Activated CD4-positive, alpha-beta T cell treated with anti-CD3 and anti-CD28 coated beads, Interleukin-2, amount 10 ng/mL, durations not matched to agents 7 days and 5 days (primary cell): ENCODE results near the gene XYLT2. TPM values are rescaled to one million over a fixed set of nuclear protein-coding genes. Genes with fewer than 3 reads are reported as not detected.
"Not testable (repeated sequence)": the region's sequence is repeated elsewhere in the genome, so short reads cannot be mapped to it uniquely, and the experiment has no call there.

Experiments
- CTCF ChIA-PET: fragments of 350-600 bp; sonication (Branson Sonifier 250); formaldehyde crosslinking; loops from one replicate; lab custom pipeline; 2021; ENCODE audit warnings: antibody characterized with exemption; lab: Charles Lee
- POLR2A ChIA-PET: fragments of 350-600 bp; sonication (Branson Sonifier 250); formaldehyde crosslinking; loops from one replicate; lab custom pipeline; 2021; ENCODE audit warnings: antibody characterized with exemption; lab: Charles Lee
- DNase-seq: peaks from one replicate; pipeline ENCODE4 v3.0.0-alpha.2; 2020
- H3K27ac Mint-ChIP-seq: one replicate; pipeline ENCODE4 v1.8.0; 2021; ENCODE audit warnings: mild to moderate bottlenecking, moderate library complexity, mixed read lengths
- H3K27me3 Mint-ChIP-seq: one replicate; pipeline ENCODE4 v1.8.0; 2021; ENCODE audit warnings: mixed read lengths
- H3K36me3 Mint-ChIP-seq: one replicate; pipeline ENCODE4 v1.8.0; 2021; ENCODE audit warnings: low read depth, mixed read lengths
- H3K4me1 Mint-ChIP-seq: one replicate; pipeline ENCODE4 v1.8.0; 2021; ENCODE audit warnings: mixed read lengths
- H3K4me3 Mint-ChIP-seq: one replicate; pipeline ENCODE4 v1.8.0; 2021; ENCODE audit warnings: mild to moderate bottlenecking, moderate library complexity, mixed read lengths
- H3K9me3 Mint-ChIP-seq: one replicate; pipeline ENCODE4 v1.8.0; 2021; ENCODE audit warnings: mixed read lengths
- total RNA-seq, 2 experiments: library from RNA; stranded (reverse); gene quantifications; one replicate each; pipeline ENCODE4 v1.2.3, GENCODE V29; 2021

The XYLT2 gene
- total RNA-seq, 2 experiments from 2014 or later = 22.1 to 23.6 TPM

- no peak for DNase-seq
- ChIA-PET POLR2A (interaction anchor here (0.6 to 0.9 kb wide), 2 partner anchors 30 to 135 kb away, joined by 3 to 4 read pairs; partner anchors contain the start of gene ACSF2), CTCF (interaction anchor here (0.5 to 4.1 kb wide), 58 partner anchors 8 to 1530 kb away, joined by 3 to 76 read pairs (median 4); partner anchors contain the start of genes EME1, MRPL27, PPP1R9B and XYLT2)
- Mint-ChIP-seq H3K27me3 (no peaks in the 10 kb centered on the region), H3K4me3 (peak overlapping the region; percentile 80), H3K36me3 (peaks cover 34% of the 10 kb centered on the region), H3K27ac (peak overlapping the region; percentile 89), H3K9me3 (no peaks in the 10 kb centered on the region), H3K4me1 (peaks cover 33% of the 10 kb centered on the region)
Measured at GRCh38 chr17:50396261-50397110, 50.6 kb downstream of the XYLT2 start.

GRCh38 chr17:50397111-50397918 is 51.4 kb downstream of the XYLT2 start, which contains the start of gene LRRC59:
Gene LRRC59, minus strand, starts transcription at chr17:50397523. Its CDS starts 206 bp downstream, at chr17:50397317.
- peak within 1 kb of the TSS; percentile 89 for H3K27ac Mint-ChIP-seq
- ChIA-PET POLR2A (interaction anchor here (0.8 to 0.9 kb wide), 2 partner anchors 29 to 122 kb away, joined by 3 to 4 read pairs; partner anchors contain the start of gene ACSF2), CTCF (interaction anchor here (0.6 to 4.1 kb wide), 57 partner anchors 9 to 1531 kb away, joined by 3 to 76 read pairs (median 4); partner anchors contain the start of genes EME1, MRPL27, PPP1R9B and XYLT2)
- peaks cover 33% of the 10 kb centered on the region for H3K4me1 Mint-ChIP-seq
- peak; percentile 93 for DNase-seq
- peak within 1 kb of the TSS; percentile 80 for H3K4me3 Mint-ChIP-seq
- H3K9me3 Mint-ChIP-seq = no peaks in the 10 kb centered on the region
- H3K27me3 Mint-ChIP-seq = no peaks in the 10 kb centered on the region
- H3K36me3 Mint-ChIP-seq = peaks cover 25% of the 10 kb centered on the region

- CTCF ChIA-PET = interaction anchor here (0.8 to 4.1 kb wide), 42 partner anchors 9 to 382 kb away, joined by 3 to 76 read pairs (median 5); partner anchors contain the start of genes EME1, MRPL27, PPP1R9B and XYLT2
- H3K9me3 Mint-ChIP-seq = no peaks in the 10 kb centered on the region
- H3K27ac Mint-ChIP-seq = peak overlapping the region; percentile 89
- peak overlapping the region; percentile 80 for H3K4me3 Mint-ChIP-seq
- H3K4me1 Mint-ChIP-seq = peaks cover 33% of the 10 kb centered on the region
- H3K36me3 Mint-ChIP-seq = peaks cover 21% of the 10 kb centered on the region
- no peaks in the 10 kb centered on the region for H3K27me3 Mint-ChIP-seq
- POLR2A ChIA-PET = interaction anchor here (0.8 kb wide), 1 partner anchor 123 kb away, joined by 4 read pairs; no protein-coding TSS in a partner anchor
- no peak for DNase-seq
Measured at GRCh38 chr17:50397919-50398285, 52.0 kb downstream of the XYLT2 start.

- Mint-ChIP-seq H3K36me3 (peaks cover 14% of the 10 kb centered on the region), H3K4me1 (peaks cover 30% of the 10 kb centered on the region)
- POLR2A ChIA-PET, H3K27ac Mint-ChIP-seq, H3K9me3 Mint-ChIP-seq, DNase-seq, H3K4me3 Mint-ChIP-seq, H3K27me3 Mint-ChIP-seq: not testable (repeated sequence)
- CTCF ChIA-PET = interaction anchor here (1.1 to 4.1 kb wide), 9 partner anchors 8 to 73 kb away, joined by 3 to 76 read pairs (median 11); partner anchors contain the start of genes EME1 and MRPL27
Measured at GRCh38 chr17:50398672-50399071, 52.7 kb downstream of the XYLT2 start.

GRCh38 chr17:50399591-50399990 is 53.7 kb downstream of the XYLT2 start:
- POLR2A ChIA-PET, H3K27me3 Mint-ChIP-seq: not testable (repeated sequence)

GRCh38 chr17:50405351-50405750 is 59.4 kb downstream of the XYLT2 start:
- DNase-seq, H3K4me3 Mint-ChIP-seq, H3K4me1 Mint-ChIP-seq, H3K27ac Mint-ChIP-seq, POLR2A ChIA-PET, H3K9me3 Mint-ChIP-seq, H3K27me3 Mint-ChIP-seq, H3K36me3 Mint-ChIP-seq: not testable (repeated sequence)
- CTCF ChIA-PET = interaction anchor here (5.0 kb wide), 1 partner anchor 8 kb away, joined by 32 read pairs; the partner anchor contains the start of gene LRRC59

More at GRCh38 chr17:50399591-50399990, 53.7 kb downstream of the XYLT2 start:
- not testable (repeated sequence) for H3K27ac Mint-ChIP-seq, H3K4me3 Mint-ChIP-seq, H3K9me3 Mint-ChIP-seq, H3K36me3 Mint-ChIP-seq, DNase-seq
- H3K4me1 Mint-ChIP-seq = peaks cover 26% of the 10 kb centered on the region
- CTCF ChIA-PET = interaction anchor here (1.3 kb wide), 1 partner anchor 28 kb away, joined by 3 read pairs; no protein-coding TSS in a partner anchor

- ChIA-PET POLR2A (interaction anchor here (0.6 kb wide), 1 partner anchor 307 kb away, joined by 3 read pairs; no protein-coding TSS in a partner anchor), CTCF (interaction anchor here (5.0 kb wide), 1 partner anchor 10 kb away, joined by 32 read pairs; the partner anchor contains the start of gene LRRC59)
- no peak for DNase-seq
- Mint-ChIP-seq H3K4me3 (no peak overlapping the region), H3K36me3 (no peaks in the 10 kb centered on the region), H3K27me3 (peaks cover 9% of the 10 kb centered on the region), H3K9me3 (no peaks in the 10 kb centered on the region), H3K27ac (no peak overlapping the region), H3K4me1 (no peaks in the 10 kb centered on the region)
Measured at GRCh38 chr17:50406578-50406977, 60.7 kb downstream of the XYLT2 start.

GRCh38 chr17:50407921-50408320 is 62.0 kb downstream of the XYLT2 start:
- H3K9me3 Mint-ChIP-seq = no peaks in the 10 kb centered on the region
- no peaks in the 10 kb centered on the region for H3K4me1 Mint-ChIP-seq
- POLR2A ChIA-PET = no interaction called here
- CTCF ChIA-PET = interaction anchor here (5.0 kb wide), 1 partner anchor 11 kb away, joined by 32 read pairs; the partner anchor contains the start of gene LRRC59
- peaks cover 16% of the 10 kb centered on the region for H3K27me3 Mint-ChIP-seq
- no peak overlapping the region for H3K27ac Mint-ChIP-seq
- no peak for DNase-seq
- no peaks in the 10 kb centered on the region for H3K36me3 Mint-ChIP-seq
- no peak overlapping the region for H3K4me3 Mint-ChIP-seq

Other genes starting within 250 kb of the XYLT2 start
- under 1 TPM; 0.07 to 0.23 TPM for gene SAMD14, start 216.0 kb upstream of the XYLT2 start, total RNA-seq
- 100 to 1,000 TPM; 110 to 117 TPM for gene PPP1R9B, start 195.4 kb upstream of the XYLT2 start, total RNA-seq
- not detected for gene SGCA, start 180.1 kb upstream of the XYLT2 start, total RNA-seq
- gene COL1A1, start 144.5 kb upstream of the XYLT2 start, total RNA-seq = under 1 TPM; 0.31 to 0.55 TPM
- not detected for gene TMEM92, start 71.7 kb upstream of the XYLT2 start, total RNA-seq
- 10 to 100 TPM; 62.9 to 71.4 TPM for gene MRPL27, start 27.1 kb downstream of the XYLT2 start, total RNA-seq
- 10 to 100 TPM; 19.9 to 21.8 TPM for gene EME1, start 27.1 kb downstream of the XYLT2 start, total RNA-seq
- 10 to 100 TPM; 60.8 to 68.5 TPM for gene LRRC59, start 51.4 kb downstream of the XYLT2 start, total RNA-seq
- gene ACSF2, start 80.1 kb downstream of the XYLT2 start, total RNA-seq = 10 to 100 TPM; 24.5 to 31.4 TPM
- not detected for gene CHAD, start 122.8 kb downstream of the XYLT2 start, total RNA-seq
- gene RSAD1, start 132.7 kb downstream of the XYLT2 start, total RNA-seq = 10 to 100 TPM; 22.5 to 25.1 TPM
- gene MYCBPAP, start 162.3 kb downstream of the XYLT2 start, total RNA-seq = 1 to 10 TPM; 3.0 to 4.8 TPM
- gene EPN3, start 186.6 kb downstream of the XYLT2 start, total RNA-seq = not detected
- gene SPATA20, start 201.0 kb downstream of the XYLT2 start, total RNA-seq = 1 to 10 TPM; 3.9 to 6.2 TPM
- gene CACNA1G, start 214.6 kb downstream of the XYLT2 start, total RNA-seq = not detected